H1 (cell line): Measurements from ENCODE around the gene DCLK1.

ENCODE experiments used
- POLR2AphosphoS5 ChIP-seq: IDR thresholded peaks from 2 replicates; pipeline ENCODE4 v1.6.1; 2011; ENCODE audit warnings: low read depth, low read length
- TBP ChIP-seq: IDR thresholded peaks from 2 replicates; pipeline ENCODE4 v1.6.1; 2011; ENCODE audit warnings: low read depth, low read length, improper control_type of control experiment

DNA sequence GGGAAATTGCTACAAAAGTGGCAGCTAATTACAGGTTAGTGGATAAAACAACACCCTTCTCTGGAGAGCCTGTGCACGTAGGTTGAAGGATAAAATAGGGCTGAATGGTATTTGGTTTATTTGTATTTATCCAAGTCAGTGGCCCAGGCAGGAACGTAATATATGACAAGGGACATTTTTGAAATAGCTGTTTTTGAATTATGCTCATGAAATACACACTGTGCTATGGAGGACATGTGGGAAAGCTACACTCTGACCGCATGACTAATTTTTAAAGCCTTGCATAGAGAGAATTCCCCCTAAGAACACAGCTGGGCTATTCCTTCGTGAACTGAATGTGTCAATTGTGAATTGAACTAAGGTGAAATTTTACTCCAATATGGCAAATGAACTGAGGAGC lies 362.6 kb downstream of the DCLK1 start:
- TF ChIP-seq POLR2AphosphoS5 (no peak), TBP (no peak)
